Stomach (tissue), 9 donors: ENCODE data around the gene SELENOO. TPM values are rescaled to one million over a fixed set of nuclear protein-coding genes. Genes with fewer than 3 reads are reported as not detected.

ENCODE experiments used
- DNase-seq, 2 donors: peaks; one replicate each; pipeline versions ENCODE4 v3.0.0 to v3.0.0-alpha.2; 2013 to 2019
- H3K27ac ChIP-seq, 5 donors: fragments of 200-600 bp in 4 of 5; sonication (generic) in 4 of 5; one replicate each; pipeline ENCODE4 v1.5.1; 2013 to 2019; ENCODE audit warnings: mild to moderate bottlenecking in 1 of 5, moderate library complexity in 1 of 5
- H3K27me3 ChIP-seq, 3 donors: fragments of 200-600 bp; sonication (generic); one replicate each; pipeline ENCODE4 v1.5.1; 2017 to 2019; ENCODE audit warnings: mixed run types in 1 of 3
- H3K36me3 ChIP-seq, 4 donors: fragments of 200-600 bp; sonication (generic); 1 replicate in 3 of 4; 2 replicates in 1 of 4; pipeline ENCODE4 v1.5.1; 2016 to 2019
- H3K4me1 ChIP-seq, 4 donors: fragments of 200-600 bp; sonication (generic); one replicate each; pipeline ENCODE4 v1.5.1; 2016 to 2019
- H3K4me3 ChIP-seq, 4 donors: fragments of 200-600 bp; sonication (generic) in 3 of 4; one replicate each; pipeline ENCODE4 v1.5.1; 2016 to 2019; ENCODE audit warnings: mild to moderate bottlenecking in 1 of 4
- H3K9me3 ChIP-seq, 4 donors: fragments of 200-600 bp; sonication (generic); one replicate each; pipeline ENCODE4 v1.5.1; 2016 to 2019
- EP300 ChIP-seq: sonication (generic); formaldehyde crosslinking; IDR thresholded peaks from one replicate; pipeline ENCODE4 v1.6.1; 2017; ENCODE audit warnings: antibody characterized with exemption
- POLR2A ChIP-seq, 4 donors: fragments of 450-650 bp; IDR thresholded peaks; one replicate each; pipeline ENCODE4 v1.6.1; 2016; ENCODE audit warnings: antibody characterized with exemption in 4 of 4, control low read depth in 2 of 4, mild to moderate bottlenecking in 1 of 4, moderate library complexity in 1 of 4
- POLR2AphosphoS5 ChIP-seq, 3 donors: sonication (generic); formaldehyde crosslinking; IDR thresholded peaks; one replicate each; pipeline ENCODE4 v1.6.1; 2016; ENCODE audit warnings: antibody characterized with exemption in 3 of 3
- WGBS, 5 donors: extraction: QIAGEN DNeasy Blood & Tissue Kit in 3 of 5; methylation state at CpG; one replicate each; pipeline versions ENCODE4 v1.1.5 to v1.1.7; 2013 to 2018; 5-methylcytosine and 5-hydroxymethylcytosine counted together
- intact Hi-C: fragments of 100-400 bp; cut with DNase I; formaldehyde crosslinking; loops from one replicate; pipeline ENCODE4 v1.15.1; 2023; ENCODE audit warnings: low total_unique reads
- polyA plus RNA-seq, 3 donors: library from polyadenylated mRNA; stranded (reverse); fragments of 200-250 nt; gene quantifications; one replicate each; pipeline ENCODE4 v1.2.3, GENCODE V29; 2013
- total RNA-seq, 5 donors: library from RNA; depleted of rRNA; stranded (reverse); fragments of >200 nt; gene quantifications; one replicate each; pipeline versions ENCODE4 v1.1.0 to v1.2.3, GENCODE V29; 2014 to 2016
- TF ChIP-seq, protein P1 (sequence below), 7 experiments: fragments of 450-650 bp in 4 of 7; fragments of 200-600 bp in 3 of 7; sonication (generic) in 3 of 7; IDR thresholded peaks; one replicate each; pipeline ENCODE4 v1.5.1; 2016 to 2019; ENCODE audit warnings: antibody characterized with exemption in 7 of 7, control low read depth in 2 of 7, mild to moderate bottlenecking in 1 of 7
- donor health status: healthy with polysubstance abuse.
- donor health status: Bipolar disorder and iron deficiency.
- donor health status: healthy.

The SELENOO gene
- total and polyA plus RNA-seq, 8 donors, result 10.1 to 185 (median 35.3) TPM

GRCh38 chr22:50169181-50169759, 31.5 kb upstream of the SELENOO start:
- Histone ChIP-seq H3K36me3 (no peaks in the 10 kb centered on the region), H3K27ac (peak overlapping the region in 1 of 5 donors; percentile 18), H3K4me3 (peak overlapping the region; percentile 54 to 64 (median 56)), H3K4me1 (peaks cover 13 to 20% (median 18%) of the 10 kb centered on the region in 4 donors), H3K27me3 (peaks cover 10 to 73% (median 28%) of the 10 kb centered on the region in 3 donors), H3K9me3 (no peaks in the 10 kb centered on the region)
- intact Hi-C loops, result no loop called here
- DNase-seq, result no peak
- WGBS, 5 donors, result 4 to 12% (median 8%) methylated on average over 30 to 36 of the region's 36 CpGs
- TF ChIP-seq EP300 (no peak), POLR2A (IDR thresholded peaks at IDR 0.05) (no peak), POLR2AphosphoS5 (IDR thresholded peaks at IDR 0.05) (no peak)
- TF ChIP-seq, protein P1, sequence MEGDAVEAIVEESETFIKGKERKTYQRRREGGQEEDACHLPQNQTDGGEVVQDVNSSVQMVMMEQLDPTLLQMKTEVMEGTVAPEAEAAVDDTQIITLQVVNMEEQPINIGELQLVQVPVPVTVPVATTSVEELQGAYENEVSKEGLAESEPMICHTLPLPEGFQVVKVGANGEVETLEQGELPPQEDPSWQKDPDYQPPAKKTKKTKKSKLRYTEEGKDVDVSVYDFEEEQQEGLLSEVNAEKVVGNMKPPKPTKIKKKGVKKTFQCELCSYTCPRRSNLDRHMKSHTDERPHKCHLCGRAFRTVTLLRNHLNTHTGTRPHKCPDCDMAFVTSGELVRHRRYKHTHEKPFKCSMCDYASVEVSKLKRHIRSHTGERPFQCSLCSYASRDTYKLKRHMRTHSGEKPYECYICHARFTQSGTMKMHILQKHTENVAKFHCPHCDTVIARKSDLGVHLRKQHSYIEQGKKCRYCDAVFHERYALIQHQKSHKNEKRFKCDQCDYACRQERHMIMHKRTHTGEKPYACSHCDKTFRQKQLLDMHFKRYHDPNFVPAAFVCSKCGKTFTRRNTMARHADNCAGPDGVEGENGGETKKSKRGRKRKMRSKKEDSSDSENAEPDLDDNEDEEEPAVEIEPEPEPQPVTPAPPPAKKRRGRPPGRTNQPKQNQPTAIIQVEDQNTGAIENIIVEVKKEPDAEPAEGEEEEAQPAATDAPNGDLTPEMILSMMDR (IDR thresholded peaks at IDR 0.05), result no peak

DNA sequence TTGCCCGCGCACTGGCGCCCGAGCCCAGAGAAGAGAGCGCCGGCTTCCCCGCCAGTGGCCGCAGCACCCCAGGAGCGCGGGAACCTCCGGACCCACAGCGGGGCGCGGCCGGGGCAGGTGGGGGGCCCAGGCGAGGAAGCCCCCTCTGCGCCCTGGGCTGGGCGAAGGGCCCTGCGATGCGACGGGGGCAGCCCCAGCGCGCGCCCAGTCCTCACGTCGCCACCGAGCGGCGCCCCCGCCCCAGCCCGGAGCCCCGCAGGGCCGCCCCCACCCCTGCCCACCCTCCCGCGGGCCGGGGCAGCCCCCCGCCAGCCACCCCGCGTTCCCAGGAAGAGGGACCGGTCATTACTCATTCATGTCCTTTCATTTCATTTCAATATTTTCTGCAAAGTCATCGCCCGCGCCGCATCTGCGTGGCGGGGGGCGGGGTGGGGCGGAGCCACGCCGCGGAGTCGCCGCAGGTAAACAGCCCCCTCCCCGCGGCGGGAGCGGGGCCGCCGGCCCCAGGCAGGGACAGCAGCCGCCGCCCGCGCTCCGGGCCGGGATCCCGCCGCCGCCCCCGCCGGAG, 31.0 kb upstream of the SELENOO start:
- DNase-seq, result peak; percentile 59 to 71
- H3K27ac ChIP-seq, result peak overlapping the region in 1 of 5 donors; percentile 18
- peaks cover 10 to 73% (median 28%) of the 10 kb centered on the region in 3 donors for H3K27me3 ChIP-seq
- H3K9me3 ChIP-seq, result no peaks in the 10 kb centered on the region
- intact Hi-C loops, result no loop called here
- no peaks in the 10 kb centered on the region for H3K36me3 ChIP-seq
- TF ChIP-seq POLR2A (IDR thresholded peaks at IDR 0.05) (no peak), POLR2AphosphoS5 (IDR thresholded peaks at IDR 0.05) (no peak), EP300 (no peak)
- TF ChIP-seq, protein P1 (IDR thresholded peaks at IDR 0.05), result no peak
- peaks cover 13 to 20% (median 18%) of the 10 kb centered on the region in 4 donors for H3K4me1 ChIP-seq
- peak overlapping the region; percentile 54 to 64 (median 56) for H3K4me3 ChIP-seq
- WGBS, 5 donors, result 0 to 6% (median 1%) methylated on average over 26 to 67 of the region's 70 CpGs

DNA sequence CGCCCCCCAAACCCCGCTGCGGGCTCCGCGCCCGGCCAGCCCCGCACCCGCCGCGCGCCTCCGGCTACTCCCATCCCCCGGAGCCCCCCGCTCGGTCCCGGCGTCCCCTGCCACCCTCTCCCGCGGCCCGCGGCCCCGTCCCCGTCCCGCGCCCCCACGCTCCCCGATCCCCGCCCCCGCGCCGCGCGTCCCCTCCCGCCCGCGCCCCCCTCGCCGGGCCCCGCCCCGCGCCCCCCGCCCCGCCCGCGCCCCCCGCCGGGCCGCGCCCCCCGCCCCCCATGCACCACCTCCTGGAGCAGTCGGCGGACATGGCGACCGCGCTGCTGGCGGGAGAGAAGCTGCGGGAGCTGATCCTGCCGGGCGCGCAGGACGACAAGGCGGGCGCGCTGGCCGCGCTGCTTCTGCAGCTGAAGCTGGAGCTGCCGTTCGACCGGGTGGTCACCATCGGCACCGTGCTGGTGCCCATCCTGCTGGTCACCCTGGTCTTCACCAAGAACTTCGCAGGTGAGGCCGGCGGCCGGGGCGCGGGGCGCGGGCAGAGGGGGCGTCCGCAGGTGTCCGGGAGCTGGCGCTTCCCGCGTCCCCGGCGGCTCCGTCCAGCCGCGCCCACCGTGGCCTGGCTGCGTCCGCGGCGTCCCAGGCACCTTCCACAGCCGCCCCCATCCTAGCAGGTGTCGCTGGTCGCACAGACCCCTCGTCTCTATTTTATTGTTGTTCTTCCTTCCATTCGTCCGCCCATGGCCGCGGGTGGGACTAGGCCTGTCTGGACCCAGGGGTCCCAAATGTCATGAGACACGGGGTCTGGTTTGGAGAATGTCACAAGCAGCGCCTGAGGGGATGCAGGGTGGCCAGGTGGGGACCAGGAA, 30.1 kb upstream of the SELENOO start, which contains the start of gene PANX2:
TSS of gene PANX2 (plus strand) at position 279 of the 866 bp plus-strand sequence. CDS start at position 279, 0 bp downstream.
- intact Hi-C loops, result no loop called here
- TF ChIP-seq POLR2A (IDR thresholded peaks at IDR 0.05), result no peak
- TF ChIP-seq EP300, result no peak
- TF ChIP-seq, protein P1 (IDR thresholded peaks at IDR 0.05), result no peak
- TF ChIP-seq POLR2AphosphoS5 (IDR thresholded peaks at IDR 0.05), result no peak
- peak in 1 of 2 donors; percentile 67 for DNase-seq
- H3K36me3 ChIP-seq, result no peaks in the 10 kb centered on the region
- H3K27ac ChIP-seq, result peak within 1 kb of the TSS in 1 of 5 donors; percentile 18
- peaks cover 10 to 80% (median 28%) of the 10 kb centered on the region in 3 donors for H3K27me3 ChIP-seq
- WGBS, 5 donors, result 8 to 31% (median 14%) methylated on average over 11 to 81 of the region's 105 CpGs
- H3K4me1 ChIP-seq, result peaks cover 13 to 20% (median 18%) of the 10 kb centered on the region in 4 donors
- no peaks in the 10 kb centered on the region for H3K9me3 ChIP-seq
- peak within 1 kb of the TSS; percentile 54 to 64 (median 58) for H3K4me3 ChIP-seq

GRCh38 chr22:50171319-50171964, 29.4 kb upstream of the SELENOO start:
- no peak for TF ChIP-seq POLR2A (IDR thresholded peaks at IDR 0.05)
- no peak for TF ChIP-seq POLR2AphosphoS5 (IDR thresholded peaks at IDR 0.05)
- no peak for TF ChIP-seq EP300
- TF ChIP-seq, protein P1 (IDR thresholded peaks at IDR 0.05), result no peak
- intact Hi-C loops, result no loop called here
- H3K36me3 ChIP-seq, result no peaks in the 10 kb centered on the region
- peaks cover 10 to 88% (median 28%) of the 10 kb centered on the region in 3 donors for H3K27me3 ChIP-seq
- DNase-seq, result no peak
- no peak overlapping the region for H3K27ac ChIP-seq
- 48 to 72% (median 64%) methylated on average over 11 to 15 of the region's 15 CpGs for WGBS, 5 donors
- H3K9me3 ChIP-seq, result no peaks in the 10 kb centered on the region
- peaks cover 13 to 20% (median 18%) of the 10 kb centered on the region in 4 donors for H3K4me1 ChIP-seq
- H3K4me3 ChIP-seq, result peak overlapping the region in 3 of 4 donors; percentile 54 to 64 (median 60)
